ENCODE measurements around the gene TMOD1. TPM values are rescaled to one million over a fixed set of nuclear protein-coding genes. Genes with fewer than 3 reads are reported as not detected.

Gene TMOD1
- total RNA-seq, 2 experiments from 2014 or later, result not detected

GRCh38 chr9:97547098-97547829, 45.8 kb downstream of the TMOD1 start:
- no peak overlapping the region for H3K4me3 ChIP-seq (ENCODE audit: low read depth, low read length, poor library complexity, severe bottlenecking)
- intact Hi-C loops (cut with micrococcal nuclease; ENCODE audit: unreplicated experiment), result no loop called here
- H3K4me1 ChIP-seq (ENCODE audit: insufficient read depth, low read length, poor library complexity, severe bottlenecking), result no peaks in the 10 kb centered on the region
- BruUV-seq (replicated peaks), result no TSS peak
- POLR2A ChIA-PET, result no interaction called here
- no peaks in the 10 kb centered on the region for H3K9me2 ChIP-seq (ENCODE audit: insufficient read depth, low read length)
- no peaks in the 10 kb centered on the region for H3K36me3 ChIP-seq (ENCODE audit: insufficient read depth, low read length)
- H3K27ac ChIP-seq (ENCODE audit: low read depth, low read length, poor library complexity, severe bottlenecking), result no peak overlapping the region
- H2AFZ ChIP-seq (ENCODE audit: low read length), result no peak overlapping the region
- no peaks in the 10 kb centered on the region for H3K9me3 ChIP-seq (ENCODE audit: low read length)
- H3K4me2 ChIP-seq (ENCODE audit: low read length), result no peak overlapping the region
- no peaks in the 10 kb centered on the region for H3K79me2 ChIP-seq (ENCODE audit: insufficient read depth, low read depth, low read length)
- CTCF ChIA-PET (ENCODE audit: unreplicated experiment), result no interaction called here
- TF ChIP-seq EZH2phosphoT487 (IDR thresholded peaks at IDR 0.05; ENCODE audit: borderline replicate concordance, low read depth, low read length), result no peak
- no peak for TF ChIP-seq CTCF (conservative IDR thresholded peaks at IDR 0.05; ENCODE audit: low read length)
- no peaks in the 10 kb centered on the region for H4K20me1 ChIP-seq (ENCODE audit: insufficient read depth, low read length)
- no peak for DNase-seq (ENCODE audit: low spot score)

- no peaks in the 10 kb centered on the region for H3K36me3 ChIP-seq (ENCODE audit: insufficient read depth, low read length)
- no peak overlapping the region for H3K27ac ChIP-seq (ENCODE audit: low read depth, low read length, poor library complexity, severe bottlenecking)
- no peaks in the 10 kb centered on the region for H3K79me2 ChIP-seq (ENCODE audit: insufficient read depth, low read depth, low read length)
- TF ChIP-seq EZH2phosphoT487 (IDR thresholded peaks at IDR 0.05; ENCODE audit: borderline replicate concordance, low read depth, low read length) (no peak), CTCF (conservative IDR thresholded peaks at IDR 0.05; ENCODE audit: low read length) (no peak)
- POLR2A ChIA-PET, result interaction anchor here (0.6 kb wide), 1 partner anchor 13 kb away, joined by 3 read pairs; no protein-coding TSS in a partner anchor
- no peaks in the 10 kb centered on the region for H4K20me1 ChIP-seq (ENCODE audit: insufficient read depth, low read length)
- intact Hi-C loops (cut with micrococcal nuclease; ENCODE audit: unreplicated experiment), result no loop called here
- CTCF ChIA-PET (ENCODE audit: unreplicated experiment), result no interaction called here
- H3K4me2 ChIP-seq (ENCODE audit: low read length), result no peak overlapping the region
- H3K9me3 ChIP-seq (ENCODE audit: low read length), result no peaks in the 10 kb centered on the region
- DNase-seq (ENCODE audit: low spot score), result no peak
- H3K4me3 ChIP-seq (ENCODE audit: low read depth, low read length, poor library complexity, severe bottlenecking), result no peak overlapping the region
- no peaks in the 10 kb centered on the region for H3K9me2 ChIP-seq (ENCODE audit: insufficient read depth, low read length)
- H2AFZ ChIP-seq (ENCODE audit: low read length), result no peak overlapping the region
- H3K4me1 ChIP-seq (ENCODE audit: insufficient read depth, low read length, poor library complexity, severe bottlenecking), result no peaks in the 10 kb centered on the region
- no TSS peak for BruUV-seq (replicated peaks)
Measured at GRCh38 chr9:97548379-97548778, 46.9 kb downstream of the TMOD1 start.

DNA sequence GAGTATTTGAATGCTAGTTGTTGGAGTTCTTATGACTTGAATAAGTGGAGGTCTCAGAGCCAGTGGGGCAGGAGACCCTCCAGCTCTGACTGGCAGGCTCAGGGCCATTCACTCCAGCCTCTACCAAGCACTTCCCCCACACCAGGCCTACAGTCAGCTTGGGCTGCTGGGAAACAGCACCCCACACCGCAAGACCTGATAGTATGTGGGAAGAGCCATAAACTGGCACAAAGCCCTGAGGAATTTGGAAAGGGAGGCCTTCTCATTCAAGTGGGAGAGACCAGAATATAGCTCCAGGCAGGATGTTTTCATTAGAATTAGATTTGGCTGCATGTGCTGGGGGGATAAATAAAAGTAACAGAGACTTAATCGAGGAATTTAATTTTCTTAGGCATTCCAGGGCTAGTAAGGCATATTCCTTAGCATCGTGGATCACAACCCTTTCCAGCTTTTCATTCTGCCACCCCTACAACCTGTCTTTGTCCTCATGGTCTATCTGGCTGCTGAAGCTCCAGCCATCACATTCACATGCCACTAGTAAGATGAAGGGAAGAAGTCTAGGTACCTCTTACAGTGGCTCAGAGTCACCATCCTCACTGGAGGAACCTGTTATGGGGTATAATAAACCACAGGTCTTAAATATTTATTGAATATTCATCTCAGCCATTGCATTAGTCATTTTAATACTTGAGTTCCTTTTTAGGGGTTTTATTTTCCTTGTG, 47.5 kb downstream of the TMOD1 start:
- Histone ChIP-seq H3K4me3 (ENCODE audit: low read depth, low read length, poor library complexity, severe bottlenecking) (no peak overlapping the region), H3K4me2 (ENCODE audit: low read length) (no peak overlapping the region), H3K9me3 (ENCODE audit: low read length) (no peaks in the 10 kb centered on the region), H3K4me1 (ENCODE audit: insufficient read depth, low read length, poor library complexity, severe bottlenecking) (no peaks in the 10 kb centered on the region), H3K9me2 (ENCODE audit: insufficient read depth, low read length) (no peaks in the 10 kb centered on the region), H3K36me3 (ENCODE audit: insufficient read depth, low read length) (no peaks in the 10 kb centered on the region), H2AFZ (ENCODE audit: low read length) (no peak overlapping the region), H3K79me2 (ENCODE audit: insufficient read depth, low read depth, low read length) (no peaks in the 10 kb centered on the region), H4K20me1 (ENCODE audit: insufficient read depth, low read length) (no peaks in the 10 kb centered on the region), H3K27ac (ENCODE audit: low read depth, low read length, poor library complexity, severe bottlenecking) (no peak overlapping the region)
- TF ChIP-seq CTCF (conservative IDR thresholded peaks at IDR 0.05; ENCODE audit: low read length), result no peak
- TF ChIP-seq EZH2phosphoT487 (IDR thresholded peaks at IDR 0.05; ENCODE audit: borderline replicate concordance, low read depth, low read length), result no peak
- intact Hi-C loops (cut with micrococcal nuclease; ENCODE audit: unreplicated experiment), result no loop called here
- ChIA-PET POLR2A (interaction anchor here (0.6 to 0.7 kb wide), 2 partner anchors 12 to 229 kb away, joined by 3 read pairs; no protein-coding TSS in a partner anchor), CTCF (ENCODE audit: unreplicated experiment) (no interaction called here)
- no peak for DNase-seq (ENCODE audit: low spot score)
- no TSS peak for BruUV-seq (replicated peaks)

Data from OCI-LY7 (cell line).